TTC549 (cell line): ENCODE measurements around the gene QSOX2.
"Not testable (repeated sequence)": the region's sequence is repeated elsewhere in the genome, so short reads cannot be mapped to it uniquely, and the experiment has no call there.

Experiments used
- FAIRE-seq: peaks from 2 replicates; lab custom pipeline; 2012; peaks lifted over from hg19 to GRCh38; lab: Jason Lieb, UNC

Gene QSOX2

DNA sequence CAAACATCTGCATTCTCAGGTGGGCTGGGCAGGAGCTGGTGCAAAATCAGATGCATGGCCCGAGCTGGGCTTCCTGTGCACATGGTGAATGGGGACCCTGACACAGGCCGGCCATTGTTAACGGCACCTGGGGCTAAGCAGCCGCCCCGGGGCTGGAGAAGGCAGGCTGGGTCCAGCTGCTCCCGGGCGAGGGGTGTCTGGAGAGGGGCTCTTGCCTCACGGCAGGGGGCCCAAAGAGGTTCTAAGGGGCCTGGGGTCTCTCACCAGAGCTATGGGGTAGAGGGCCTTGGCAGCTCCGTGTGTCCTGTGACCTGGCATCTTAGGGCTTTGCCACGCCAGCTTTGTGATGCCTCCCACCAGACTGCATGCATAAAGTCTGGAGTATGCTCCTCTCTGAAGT lies 5.1 kb upstream of the QSOX2 start:
- FAIRE-seq = no peak

- no peak for FAIRE-seq
Observed at GRCh38 chr9:136249877-136250559, 4.4 kb upstream of the QSOX2 start.

DNA sequence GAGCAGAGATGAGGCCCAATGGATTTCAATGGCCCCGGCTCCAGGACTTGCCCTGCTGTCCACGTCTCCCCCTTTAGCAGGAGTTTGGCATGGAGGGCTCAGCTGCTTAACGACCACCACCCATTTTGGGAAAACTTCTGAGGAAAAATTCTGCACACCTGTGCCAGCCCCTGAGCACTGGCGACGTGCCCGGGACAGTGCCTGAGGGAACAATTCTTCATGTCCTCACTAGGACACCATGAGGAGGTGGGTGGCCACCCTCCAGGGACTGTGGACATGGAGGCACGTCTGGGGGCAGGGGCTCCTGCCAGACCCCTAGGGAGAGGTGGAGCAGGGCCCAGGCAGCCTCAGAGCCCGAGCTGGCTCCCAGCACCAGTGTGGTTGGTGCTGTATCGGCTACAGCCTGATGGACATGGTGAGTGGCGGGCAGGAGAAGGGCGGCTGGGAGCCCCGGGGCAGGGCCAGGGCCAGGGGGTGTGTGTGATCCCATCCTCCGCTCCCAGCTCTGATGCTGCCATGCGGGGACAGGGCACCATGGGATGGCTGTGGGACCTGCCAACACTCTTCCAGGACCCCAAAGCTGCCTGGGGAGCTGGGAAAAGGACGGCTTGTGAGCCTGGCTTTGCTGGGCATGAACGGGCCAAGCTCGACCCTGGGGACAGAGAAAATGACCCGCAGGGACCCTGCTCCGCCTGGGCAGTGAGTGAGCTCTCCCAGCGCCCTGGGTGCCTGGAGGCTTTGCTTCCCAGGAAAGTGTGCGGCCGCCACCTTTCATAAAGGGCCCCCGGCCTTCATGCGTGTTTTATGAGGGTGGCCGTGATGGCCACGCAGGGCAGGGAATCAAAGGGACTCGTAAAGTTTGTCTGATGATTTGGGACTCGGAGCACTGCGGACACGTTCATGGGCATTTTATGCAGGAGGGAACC lies 3.6 kb upstream of the QSOX2 start:
- FAIRE-seq = no peak

DNA sequence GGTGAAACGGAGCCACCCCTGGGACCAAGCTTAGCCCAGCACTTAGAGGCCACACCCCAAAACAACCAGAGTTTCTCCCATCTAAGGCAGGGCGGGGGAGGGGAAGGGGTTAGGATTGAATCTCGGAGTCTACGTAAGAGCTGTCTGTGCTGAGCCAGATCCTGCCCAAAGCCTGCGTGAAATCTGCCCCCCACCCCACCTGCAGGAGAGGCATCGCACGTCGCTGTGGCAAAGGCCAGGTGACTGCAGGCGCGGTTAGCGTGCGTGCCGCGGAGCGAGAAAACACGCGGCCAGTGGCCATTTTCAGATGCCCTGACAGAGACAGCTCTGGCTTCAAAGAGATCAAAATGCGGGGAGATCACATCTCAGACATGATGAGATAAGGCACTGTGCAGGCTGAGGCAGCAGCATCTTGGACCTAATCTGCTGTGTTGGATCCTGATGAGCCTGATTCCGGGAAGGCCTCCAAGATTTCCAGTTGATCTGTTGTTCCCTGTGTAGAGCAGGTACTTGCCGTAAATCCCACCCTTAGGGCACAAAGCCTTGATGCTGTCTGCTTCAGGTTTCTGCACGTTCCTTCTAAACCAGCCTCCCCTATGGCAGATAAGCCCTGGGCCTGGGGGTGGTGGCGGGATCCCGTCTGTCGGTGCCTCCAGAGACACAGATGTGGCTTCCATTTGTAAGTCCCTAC lies 2.5 kb upstream of the QSOX2 start:
- no peak for FAIRE-seq

GRCh38 chr9:136247551-136247916 lies 1.9 kb upstream of the QSOX2 start:
- no peak for FAIRE-seq

GRCh38 chr9:136246849-136247550 lies 1.4 kb upstream of the QSOX2 start:
- FAIRE-seq = no peak

- FAIRE-seq = no peak
Observed at GRCh38 chr9:136244969-136245218, 718 bp downstream of the QSOX2 start.

GRCh38 chr9:136244122-136244968 lies 1.3 kb downstream of the QSOX2 start:
- no peak for FAIRE-seq

GRCh38 chr9:136243631-136244030 lies 2.0 kb downstream of the QSOX2 start:
- FAIRE-seq = no peak

- no peak for FAIRE-seq
Observed at GRCh38 chr9:136242918-136243525, 2.6 kb downstream of the QSOX2 start.

- FAIRE-seq = no peak
Observed at GRCh38 chr9:136242248-136242647, 3.4 kb downstream of the QSOX2 start.

DNA sequence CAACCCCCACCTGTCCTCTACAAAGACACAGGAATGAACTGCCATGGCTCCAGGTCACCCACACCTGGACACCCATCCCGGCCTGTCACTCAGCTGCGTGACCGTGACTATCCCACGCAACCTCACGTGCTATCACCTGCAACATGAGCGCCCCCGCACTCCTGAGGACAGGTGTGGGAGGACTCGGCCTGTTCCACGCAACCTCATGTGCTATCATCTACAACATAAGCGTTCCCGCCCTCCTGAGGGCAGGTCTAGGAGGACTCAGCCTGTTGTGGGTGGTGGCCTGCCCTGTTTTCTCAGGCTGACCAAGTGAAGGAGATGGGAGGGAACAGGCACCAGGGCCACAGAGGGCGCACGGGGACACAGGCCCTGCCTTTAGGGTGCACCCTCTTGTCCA lies 4.1 kb downstream of the QSOX2 start:
- no peak for FAIRE-seq

- no peak for FAIRE-seq
Observed at GRCh38 chr9:136240941-136241340, 4.7 kb downstream of the QSOX2 start.

DNA sequence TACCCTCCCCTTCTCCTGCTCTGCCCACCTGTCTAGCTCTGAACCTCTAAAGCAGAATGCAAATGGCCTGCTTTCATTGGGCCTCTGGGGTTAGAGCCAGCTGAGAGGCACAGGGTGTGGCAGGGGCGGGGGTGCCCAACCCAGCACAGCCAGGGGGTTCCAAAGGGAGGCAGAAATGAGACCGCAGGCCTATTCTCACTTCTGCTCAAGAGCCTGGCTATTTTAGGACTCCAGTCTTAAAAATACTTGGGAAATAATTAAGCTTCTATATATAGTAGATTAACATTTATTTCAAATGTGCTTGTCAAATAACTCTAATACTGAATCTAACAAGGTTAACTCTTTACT lies 5.7 kb downstream of the QSOX2 start:
- no peak for FAIRE-seq

DNA sequence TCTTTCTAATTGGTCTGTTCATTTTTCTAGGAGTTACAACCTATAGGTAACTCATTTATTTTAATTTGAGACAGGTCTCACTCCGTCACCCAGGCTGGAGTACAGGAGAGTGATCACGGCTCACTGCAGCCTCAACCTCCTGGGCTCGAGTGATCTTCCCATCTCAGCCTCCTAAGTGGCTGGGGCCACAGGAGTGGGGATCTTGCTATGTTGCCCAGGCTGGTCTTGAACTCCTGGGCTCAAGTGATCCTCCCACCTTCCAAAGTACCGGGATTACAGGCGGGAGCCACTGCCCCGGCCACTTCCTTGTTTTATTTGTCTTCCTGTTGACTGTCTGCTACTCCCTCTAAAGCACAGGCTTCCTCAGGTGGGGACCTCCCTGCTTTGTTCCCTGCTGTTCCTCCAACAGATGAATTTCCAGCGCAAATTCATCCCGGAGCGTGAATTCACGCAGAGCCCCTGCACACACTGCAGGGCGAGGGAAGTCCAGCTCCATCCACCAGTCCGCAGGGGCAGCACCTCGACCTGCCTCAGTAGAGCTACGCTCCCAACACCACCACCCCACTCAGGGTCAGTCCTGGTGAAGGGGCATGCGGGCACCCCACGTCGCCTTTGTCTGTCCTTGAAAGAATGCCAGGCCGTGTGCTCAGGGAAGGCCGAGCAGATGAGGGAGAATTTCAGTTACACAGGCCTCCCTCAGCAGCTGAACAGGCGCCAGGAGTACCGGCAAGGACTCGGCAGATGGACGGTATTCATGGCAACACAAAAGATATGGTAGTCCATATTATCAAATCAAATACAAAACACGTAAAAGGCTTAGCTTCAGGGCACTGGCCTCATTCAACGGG lies 6.3 kb downstream of the QSOX2 start:
- no peak for FAIRE-seq

DNA sequence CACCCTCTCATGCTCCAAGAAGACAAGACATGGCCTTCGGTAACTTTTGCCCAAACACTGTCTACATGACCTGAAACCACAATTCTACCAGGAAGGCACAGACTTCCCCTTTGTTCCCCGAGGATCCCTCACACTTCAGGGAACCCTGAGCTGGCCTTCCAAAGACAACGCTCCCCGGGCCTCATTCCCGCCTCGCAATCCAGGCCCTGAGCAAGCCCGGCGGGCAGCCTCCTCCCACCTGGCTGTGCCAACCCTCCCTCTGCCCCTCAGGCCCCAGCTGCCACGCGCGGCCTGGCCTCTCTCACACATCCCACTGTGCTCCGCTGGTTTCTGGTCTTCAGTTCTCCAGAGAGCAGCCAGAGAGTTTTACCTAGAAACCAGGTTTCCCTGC lies 7.3 kb downstream of the QSOX2 start:
- FAIRE-seq = no peak

- no peak for FAIRE-seq
Observed at GRCh38 chr9:136237486-136238341, 7.9 kb downstream of the QSOX2 start.

- FAIRE-seq = not testable (repeated sequence)
Observed at GRCh38 chr9:136236471-136237410, 8.9 kb downstream of the QSOX2 start.
